GM21381 (cell line): Measurements from ENCODE around the gene ILF2.
"Not testable (repeated sequence)": the region's sequence is repeated elsewhere in the genome, so short reads cannot be mapped to it uniquely, and the experiment has no call there.

Experiments used
- ATAC-seq: cut with Tn5 transposase; IDR thresholded peaks from one replicate; pipeline ENCODE4 v1.9.1; 2021; ENCODE audit warnings: mild to moderate bottlenecking, moderate library complexity; ENCODE audit not compliant: unreplicated experiment

ILF2 gene

GRCh38 chr1:153670859-153671627, at the start of gene ILF2:
TSS of gene ILF2 (minus strand) at chr1:153670993. CDS start at chr1:153670922, 71 bp downstream.
- ATAC-seq, result peak; percentile 94

GRCh38 chr1:153717330-153717729, 46.5 kb upstream of the ILF2 start:
- ATAC-seq, result no peak

- not testable (repeated sequence) for ATAC-seq
Measured at GRCh38 chr1:153716211-153716610, 45.4 kb upstream of the ILF2 start.

- ATAC-seq, result no peak
Measured at GRCh38 chr1:153711026-153711425, 40.2 kb upstream of the ILF2 start.

GRCh38 chr1:153705484-153705883, 34.7 kb upstream of the ILF2 start:
- ATAC-seq, result no peak

- ATAC-seq, result no peak
Measured at GRCh38 chr1:153699768-153700167, 29.0 kb upstream of the ILF2 start.

GRCh38 chr1:153698923-153699714, 28.3 kb upstream of the ILF2 start:
- ATAC-seq, result no peak

- ATAC-seq, result no peak
Measured at GRCh38 chr1:153698020-153698922, 27.5 kb upstream of the ILF2 start.

- ATAC-seq, result no peak
Measured at GRCh38 chr1:153697191-153698019, 26.6 kb upstream of the ILF2 start.

- ATAC-seq, result no peak
Measured at GRCh38 chr1:153696741-153697140, 25.9 kb upstream of the ILF2 start.

GRCh38 chr1:153693466-153693865, 22.7 kb upstream of the ILF2 start:
- ATAC-seq, result no peak

- no peak for ATAC-seq
Measured at GRCh38 chr1:153688736-153689328, 18.0 kb upstream of the ILF2 start.

- ATAC-seq, result no peak
Measured at GRCh38 chr1:153688276-153688675, 17.5 kb upstream of the ILF2 start.

GRCh38 chr1:153687346-153688125, 16.7 kb upstream of the ILF2 start:
- ATAC-seq, result no peak

GRCh38 chr1:153685544-153686340, 14.9 kb upstream of the ILF2 start:
- no peak for ATAC-seq

GRCh38 chr1:153684892-153685291, 14.1 kb upstream of the ILF2 start:
- no peak for ATAC-seq

GRCh38 chr1:153683854-153684253, 13.1 kb upstream of the ILF2 start:
- no peak for ATAC-seq

- ATAC-seq, result no peak
Measured at GRCh38 chr1:153682730-153683129, 11.9 kb upstream of the ILF2 start.

- ATAC-seq, result no peak
Measured at GRCh38 chr1:153680120-153680403, 9.3 kb upstream of the ILF2 start.
